Colonic mucosa (tissue), 4 donors: ENCODE results near the gene TFB1M. TPM values are rescaled to one million over a fixed set of nuclear protein-coding genes. Genes with fewer than 3 reads are reported as not detected.

Source experiments
- DNase-seq: peaks from one replicate; pipeline ENCODE4 v3.0.0-alpha.2; 2020
- H3K27ac ChIP-seq: fragments of 200-600 bp; one replicate; pipeline ENCODE4 v1.8.0; 2021
- H3K27me3 ChIP-seq: fragments of 200-600 bp; one replicate; pipeline ENCODE4 v1.8.0; 2021
- H3K36me3 ChIP-seq: fragments of 200-600 bp; one replicate; pipeline ENCODE4 v1.8.0; 2021
- H3K4me1 ChIP-seq: fragments of 200-600 bp; one replicate; pipeline ENCODE4 v1.8.0; 2021; ENCODE audit warnings: mild to moderate bottlenecking
- H3K4me3 ChIP-seq: fragments of 200-600 bp; one replicate; pipeline ENCODE4 v1.8.0; 2021
- H3K9ac ChIP-seq, 2 donors: one replicate each; pipeline ENCODE4 v1.7.0; 2013; ENCODE audit warnings: control low read depth in 2 of 2, low read depth in 2 of 2, low read length in 2 of 2
- H3K9me3 ChIP-seq: fragments of 200-600 bp; one replicate; pipeline ENCODE4 v1.8.0; 2021
- CTCF ChIP-seq: fragments of 200-600 bp; IDR thresholded peaks from one replicate; pipeline ENCODE4 v1.8.0; 2022; ENCODE audit warnings: antibody characterized with exemption, mild to moderate bottlenecking
- intact Hi-C: fragments of 100-400 bp; cut with DNase I; formaldehyde crosslinking; loops from one replicate; pipeline ENCODE4 v1.14.1; 2022
- total RNA-seq, 2 donors: library from RNA; stranded (reverse); fragmentation: NEBNext Ultra II Directional in 1 of 2; extraction: Animal tissue kit (Norgen Biotek cat#: 25700) in 1 of 2; gene quantifications; one replicate each; pipeline ENCODE4 v1.2.1, GENCODE V29; 2021
- donor health status: healthy.
- donor health status: DM: no; HTN: no; CAD: no.
- donor health status: DM: no; HTN: no; CAD: no.

The TFB1M gene
- total RNA-seq, 2 donors from 2014 or later = 17.8 to 27.9 TPM

GRCh38 chr6:155333414-155333813 lies 19.1 kb upstream of the TFB1M start:
- intact Hi-C loops = no loop called here
- no peak for DNase-seq
- H3K27me3 ChIP-seq = no peaks in the 10 kb centered on the region
- H3K36me3 ChIP-seq = no peaks in the 10 kb centered on the region
- no peaks in the 10 kb centered on the region for H3K4me1 ChIP-seq
- no peak overlapping the region for H3K9ac ChIP-seq
- no peak overlapping the region for H3K27ac ChIP-seq
- H3K9me3 ChIP-seq = no peaks in the 10 kb centered on the region
- H3K4me3 ChIP-seq = no peak overlapping the region
- no peak for TF ChIP-seq CTCF

- H3K4me3 ChIP-seq = no peak overlapping the region
- intact Hi-C loops = no loop called here
- DNase-seq = no peak
- TF ChIP-seq CTCF = no peak
- no peaks in the 10 kb centered on the region for H3K36me3 ChIP-seq
- no peak overlapping the region for H3K9ac ChIP-seq
- no peaks in the 10 kb centered on the region for H3K27me3 ChIP-seq
- H3K4me1 ChIP-seq = no peaks in the 10 kb centered on the region
- no peak overlapping the region for H3K27ac ChIP-seq
- no peaks in the 10 kb centered on the region for H3K9me3 ChIP-seq
These were observed 16.6 kb upstream of the TFB1M start for GRCh38 chr6:155330922-155331321.

- H3K4me1 ChIP-seq = no peaks in the 10 kb centered on the region
- TF ChIP-seq CTCF = no peak
- no peaks in the 10 kb centered on the region for H3K27me3 ChIP-seq
- no peaks in the 10 kb centered on the region for H3K9me3 ChIP-seq
- H3K9ac ChIP-seq = no peak overlapping the region
- no peak overlapping the region for H3K4me3 ChIP-seq
- H3K36me3 ChIP-seq = no peaks in the 10 kb centered on the region
- H3K27ac ChIP-seq = no peak overlapping the region
- intact Hi-C loops = no loop called here
- DNase-seq = no peak
These were observed 15.9 kb upstream of the TFB1M start for GRCh38 chr6:155330133-155330734.

- no peak for TF ChIP-seq CTCF
- Histone ChIP-seq H3K4me1 (no peaks in the 10 kb centered on the region), H3K36me3 (no peaks in the 10 kb centered on the region), H3K4me3 (no peak overlapping the region), H3K9ac (no peak overlapping the region), H3K27me3 (no peaks in the 10 kb centered on the region), H3K27ac (no peak overlapping the region), H3K9me3 (no peaks in the 10 kb centered on the region)
- intact Hi-C loops = loop anchor here (5.0 kb wide), 1 partner anchor 203 kb away; no protein-coding TSS in a partner anchor
- DNase-seq = no peak
These were observed 15.3 kb upstream of the TFB1M start for GRCh38 chr6:155329460-155330132.

- H3K36me3 ChIP-seq = no peaks in the 10 kb centered on the region
- intact Hi-C loops = loop anchor here (5.0 kb wide), 1 partner anchor 204 kb away; no protein-coding TSS in a partner anchor
- no peak overlapping the region for H3K9ac ChIP-seq
- no peak overlapping the region for H3K4me3 ChIP-seq
- H3K9me3 ChIP-seq = no peaks in the 10 kb centered on the region
- no peak for TF ChIP-seq CTCF
- H3K27me3 ChIP-seq = no peaks in the 10 kb centered on the region
- H3K4me1 ChIP-seq = no peaks in the 10 kb centered on the region
- no peak overlapping the region for H3K27ac ChIP-seq
- peak; percentile 36 for DNase-seq
These were observed 14.5 kb upstream of the TFB1M start for GRCh38 chr6:155328539-155329459.
